ENCODE results near the gene TBC1D5.

The TBC1D5 gene

DNA sequence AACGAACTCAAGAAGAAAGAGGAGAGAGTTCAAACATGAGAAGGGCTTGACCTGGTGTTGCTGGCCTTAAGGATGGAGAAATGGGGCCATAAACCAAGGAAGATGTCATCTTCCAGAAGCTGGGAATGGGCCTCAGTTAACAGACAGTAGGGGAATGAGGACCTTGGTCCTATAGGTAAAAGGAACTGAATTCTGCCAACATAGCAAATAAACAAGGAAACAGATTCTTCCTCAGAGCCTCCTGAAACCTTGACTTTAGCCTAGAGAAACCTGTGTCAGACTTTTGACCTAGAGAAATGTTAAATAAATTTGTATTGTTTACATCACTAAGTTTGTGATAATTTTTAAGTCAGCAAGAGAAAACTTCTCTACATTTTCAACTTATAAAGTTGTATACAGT lies 520.9 kb downstream of the TBC1D5 start:
- no peak overlapping the region for H3K9ac ChIP-seq (ENCODE audit: low read depth, low read length, poor library complexity, severe bottlenecking)
- 0 out of 2 replicates have a peak, but pooled peaks cover 2% of the 10 kb centered on the region for H3K9me3 ChIP-seq (ENCODE audit: insufficient read depth, low read depth, low read length)
- H3K9me2 ChIP-seq (replicated peaks; ENCODE audit: low read depth, low read length) = no peaks in the 10 kb centered on the region
- H3K36me3 ChIP-seq (ENCODE audit: insufficient read depth, low read length) = peaks cover 5% of the 10 kb centered on the region; the same call in 1 of the 2 replicates
- no peaks in the 10 kb centered on the region for H3K4me1 ChIP-seq (ENCODE audit: insufficient read depth, low read length, poor library complexity, severe bottlenecking)
- no peaks in the 10 kb centered on the region for H3F3A ChIP-seq (ENCODE audit: low read depth)
- H3K4me3 ChIP-seq (ENCODE audit: low read length, poor library complexity, severe bottlenecking) = no peak overlapping the region
- no peaks in the 10 kb centered on the region for H4K20me1 ChIP-seq (ENCODE audit: insufficient read depth, low read length, poor library complexity, severe bottlenecking)
- H3K79me2 ChIP-seq (ENCODE audit: insufficient read depth, low read length) = no peaks in the 10 kb centered on the region
- TF ChIP-seq EZH2phosphoT487 (IDR thresholded peaks at IDR 0.05; ENCODE audit: borderline replicate concordance) (no peak), CTCF (conservative IDR thresholded peaks at IDR 0.05; ENCODE audit: low read length) (no peak)
- H3K4me2 ChIP-seq (ENCODE audit: low read depth, low read length, poor library complexity, severe bottlenecking) = no peak overlapping the region
- no peak overlapping the region for H2AFZ ChIP-seq (ENCODE audit: low read length)
- no peaks in the 10 kb centered on the region for H3K27me3 ChIP-seq (ENCODE audit: insufficient read depth, low read length, poor library complexity, severe bottlenecking)

DNA sequence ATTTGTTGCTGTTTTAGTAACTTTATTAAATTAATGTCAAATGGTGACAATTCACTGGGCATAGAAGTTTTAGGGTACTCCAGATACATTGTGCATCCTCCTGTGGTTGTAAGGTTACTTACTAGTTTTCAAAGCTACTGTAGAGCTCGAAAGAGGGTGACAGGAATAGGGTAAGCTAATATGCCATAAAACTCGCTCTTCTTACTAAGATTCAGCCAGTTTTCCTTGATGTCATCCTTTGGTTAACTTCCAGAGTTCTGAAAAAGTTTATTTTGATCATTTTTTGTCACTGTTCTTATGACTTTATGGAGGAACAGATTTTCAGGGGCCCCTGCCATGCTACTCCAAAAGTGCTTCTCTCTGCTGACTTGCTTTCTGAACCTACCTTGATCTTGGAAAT lies 522.8 kb downstream of the TBC1D5 start:
- Histone ChIP-seq H3K9ac (ENCODE audit: low read depth, low read length, poor library complexity, severe bottlenecking) (no peak overlapping the region), H2AFZ (ENCODE audit: low read length) (no peak overlapping the region), H3K9me2 (replicated peaks; ENCODE audit: low read depth, low read length) (no peaks in the 10 kb centered on the region), H3K79me2 (ENCODE audit: insufficient read depth, low read length) (no peaks in the 10 kb centered on the region), H3K4me2 (ENCODE audit: low read depth, low read length, poor library complexity, severe bottlenecking) (no peak overlapping the region), H3K36me3 (ENCODE audit: insufficient read depth, low read length) (peaks cover 5% of the 10 kb centered on the region; the same call in 1 of the 2 replicates), H3K9me3 (ENCODE audit: insufficient read depth, low read depth, low read length) (0 out of 2 replicates have a peak, but pooled peaks cover 2% of the 10 kb centered on the region), H3K4me3 (ENCODE audit: low read length, poor library complexity, severe bottlenecking) (no peak overlapping the region), H3K27me3 (ENCODE audit: insufficient read depth, low read length, poor library complexity, severe bottlenecking) (no peaks in the 10 kb centered on the region), H3F3A (ENCODE audit: low read depth) (no peaks in the 10 kb centered on the region), H4K20me1 (ENCODE audit: insufficient read depth, low read length, poor library complexity, severe bottlenecking) (no peaks in the 10 kb centered on the region), H3K4me1 (ENCODE audit: insufficient read depth, low read length, poor library complexity, severe bottlenecking) (no peaks in the 10 kb centered on the region)
- TF ChIP-seq CTCF (conservative IDR thresholded peaks at IDR 0.05; ENCODE audit: low read length) = no peak
- TF ChIP-seq EZH2phosphoT487 (IDR thresholded peaks at IDR 0.05; ENCODE audit: borderline replicate concordance) = no peak

- peaks cover 5% of the 10 kb centered on the region; the same call in 1 of the 2 replicates for H3K36me3 ChIP-seq (ENCODE audit: insufficient read depth, low read length)
- H3K9ac ChIP-seq (ENCODE audit: low read depth, low read length, poor library complexity, severe bottlenecking) = no peak overlapping the region
- 0 out of 2 replicates have a peak, but pooled peaks cover 2% of the 10 kb centered on the region for H3K9me3 ChIP-seq (ENCODE audit: insufficient read depth, low read depth, low read length)
- H4K20me1 ChIP-seq (ENCODE audit: insufficient read depth, low read length, poor library complexity, severe bottlenecking) = no peaks in the 10 kb centered on the region
- no peaks in the 10 kb centered on the region for H3K27me3 ChIP-seq (ENCODE audit: insufficient read depth, low read length, poor library complexity, severe bottlenecking)
- H3K9me2 ChIP-seq (replicated peaks; ENCODE audit: low read depth, low read length) = no peaks in the 10 kb centered on the region
- no peaks in the 10 kb centered on the region for H3K4me1 ChIP-seq (ENCODE audit: insufficient read depth, low read length, poor library complexity, severe bottlenecking)
- H3K4me3 ChIP-seq (ENCODE audit: low read length, poor library complexity, severe bottlenecking) = no peak overlapping the region
- TF ChIP-seq CTCF (conservative IDR thresholded peaks at IDR 0.05; ENCODE audit: low read length) (no peak), EZH2phosphoT487 (IDR thresholded peaks at IDR 0.05; ENCODE audit: borderline replicate concordance) (no peak)
- H3K4me2 ChIP-seq (ENCODE audit: low read depth, low read length, poor library complexity, severe bottlenecking) = no peak overlapping the region
- no peaks in the 10 kb centered on the region for H3F3A ChIP-seq (ENCODE audit: low read depth)
- no peaks in the 10 kb centered on the region for H3K79me2 ChIP-seq (ENCODE audit: insufficient read depth, low read length)
- no peak overlapping the region for H2AFZ ChIP-seq (ENCODE audit: low read length)
These were observed 523.8 kb downstream of the TBC1D5 start for GRCh38 chr3:17218587-17218986.

All from Loucy (cell line).